Esophagus squamous epithelium (tissue), 4 donors: ENCODE measurements around the gene MCC.

Source experiments
- CTCF ChIP-seq, 6 experiments: fragments of 450-650 bp in 4 of 6; fragments of 200-600 bp in 2 of 6; sonication (generic) in 2 of 6; IDR thresholded peaks; one replicate each; pipeline ENCODE4 v1.5.1; 2016 to 2019; ENCODE audit warnings: antibody characterized with exemption in 6 of 6, mild to moderate bottlenecking in 4 of 6, moderate library complexity in 4 of 6
- POLR2A ChIP-seq, 4 donors: fragments of 450-650 bp; IDR thresholded peaks; one replicate each; pipeline ENCODE4 v1.6.1; 2017; ENCODE audit warnings: antibody characterized with exemption in 4 of 4, mild to moderate bottlenecking in 4 of 4, moderate library complexity in 3 of 4

GRCh38 chr5:113311301-113311700 lies 177.0 kb downstream of the MCC start:
- TF ChIP-seq CTCF (IDR thresholded peaks at IDR 0.05) (no peak), POLR2A (IDR thresholded peaks at IDR 0.05) (no peak)
